C4-2B (cell line): ENCODE data around the gene SLC29A2.

Experiments used
- ZFX ChIP-seq: fragments of 450-650 bp; IDR thresholded peaks from 2 replicates; pipeline ENCODE4 v1.6.1; 2017
- TF ChIP-seq, protein P1 (sequence below): fragments of 450-650 bp; conservative IDR thresholded peaks from 2 replicates; pipeline ENCODE4 v1.5.1; 2017; ENCODE audit warnings: mild to moderate bottlenecking

DNA sequence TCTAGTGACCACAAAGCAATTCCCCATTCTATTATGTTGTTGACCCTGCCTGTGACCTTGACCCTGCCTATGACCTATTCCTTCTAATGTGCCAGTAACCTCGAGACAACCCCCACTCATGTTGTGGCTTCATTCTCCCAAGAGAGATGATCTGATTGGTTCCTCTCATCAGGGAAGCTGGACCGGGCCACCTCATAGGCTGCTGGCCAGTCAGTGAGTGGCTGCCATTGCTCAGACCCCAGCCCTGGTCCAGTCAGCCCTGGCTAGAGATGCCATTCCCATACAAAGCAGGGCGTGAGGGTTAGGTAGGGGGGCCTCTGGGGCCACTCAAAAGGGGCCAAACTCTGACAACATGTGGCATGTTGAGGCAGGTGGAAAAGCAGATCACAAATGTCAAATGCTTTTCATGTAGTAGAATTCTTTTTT lies 11.9 kb downstream of the SLC29A2 start:
- TF ChIP-seq, protein P1, sequence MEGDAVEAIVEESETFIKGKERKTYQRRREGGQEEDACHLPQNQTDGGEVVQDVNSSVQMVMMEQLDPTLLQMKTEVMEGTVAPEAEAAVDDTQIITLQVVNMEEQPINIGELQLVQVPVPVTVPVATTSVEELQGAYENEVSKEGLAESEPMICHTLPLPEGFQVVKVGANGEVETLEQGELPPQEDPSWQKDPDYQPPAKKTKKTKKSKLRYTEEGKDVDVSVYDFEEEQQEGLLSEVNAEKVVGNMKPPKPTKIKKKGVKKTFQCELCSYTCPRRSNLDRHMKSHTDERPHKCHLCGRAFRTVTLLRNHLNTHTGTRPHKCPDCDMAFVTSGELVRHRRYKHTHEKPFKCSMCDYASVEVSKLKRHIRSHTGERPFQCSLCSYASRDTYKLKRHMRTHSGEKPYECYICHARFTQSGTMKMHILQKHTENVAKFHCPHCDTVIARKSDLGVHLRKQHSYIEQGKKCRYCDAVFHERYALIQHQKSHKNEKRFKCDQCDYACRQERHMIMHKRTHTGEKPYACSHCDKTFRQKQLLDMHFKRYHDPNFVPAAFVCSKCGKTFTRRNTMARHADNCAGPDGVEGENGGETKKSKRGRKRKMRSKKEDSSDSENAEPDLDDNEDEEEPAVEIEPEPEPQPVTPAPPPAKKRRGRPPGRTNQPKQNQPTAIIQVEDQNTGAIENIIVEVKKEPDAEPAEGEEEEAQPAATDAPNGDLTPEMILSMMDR: no peak
- TF ChIP-seq ZFX: no peak
